ENCODE data around the gene SRPK2.

Gene SRPK2

GRCh38 chr7:105224884-105225651, 163.7 kb downstream of the SRPK2 start:
- no peak for DNase-seq (ENCODE audit: low read depth, low spot score)
- no peaks in the 10 kb centered on the region; the same call in 1 of the 2 replicates for H3K9me3 ChIP-seq (ENCODE audit: low read depth, low read length)
- no peak for TF ChIP-seq FOXP2 (optimal IDR thresholded peaks at IDR 0.05; ENCODE audit: control extremely low read depth, extremely low read length, insufficient read depth)
- TF ChIP-seq POLR2AphosphoS5 (IDR thresholded peaks at IDR 0.05; ENCODE audit: borderline replicate concordance, low read depth, low read length) = no peak
- no peak for TF ChIP-seq EZH2 (IDR thresholded peaks at IDR 0.05)
- H3K36me3 ChIP-seq (ENCODE audit: insufficient read depth, low read length) = 0 out of 2 replicates have a peak, but pooled peaks cover 3% of the 10 kb centered on the region
- H3K27ac ChIP-seq = peak overlapping the region; percentile 63; the same call in 1 of the 2 replicates
- no peak overlapping the region for H3K9ac ChIP-seq (ENCODE audit: insufficient read length)
- H3K4me3 ChIP-seq = no peak overlapping the region

GRCh38 chr7:105222953-105223352, 165.8 kb downstream of the SRPK2 start:
- no peak overlapping the region for H3K9ac ChIP-seq (ENCODE audit: insufficient read length)
- DNase-seq (ENCODE audit: low read depth, low spot score) = no peak
- H3K36me3 ChIP-seq (ENCODE audit: insufficient read depth, low read length) = no peaks in the 10 kb centered on the region
- H3K4me3 ChIP-seq = peak overlapping the region; percentile 34
- TF ChIP-seq POLR2AphosphoS5 (IDR thresholded peaks at IDR 0.05; ENCODE audit: borderline replicate concordance, low read depth, low read length) = no peak
- TF ChIP-seq FOXP2 (optimal IDR thresholded peaks at IDR 0.05; ENCODE audit: control extremely low read depth, extremely low read length, insufficient read depth) = no peak
- no peak for TF ChIP-seq EZH2 (IDR thresholded peaks at IDR 0.05)
- peak overlapping the region; percentile 35; the same call in 1 of the 2 replicates for H3K27ac ChIP-seq
- H3K9me3 ChIP-seq (ENCODE audit: low read depth, low read length) = no peaks in the 10 kb centered on the region; the same call in 1 of the 2 replicates

DNA sequence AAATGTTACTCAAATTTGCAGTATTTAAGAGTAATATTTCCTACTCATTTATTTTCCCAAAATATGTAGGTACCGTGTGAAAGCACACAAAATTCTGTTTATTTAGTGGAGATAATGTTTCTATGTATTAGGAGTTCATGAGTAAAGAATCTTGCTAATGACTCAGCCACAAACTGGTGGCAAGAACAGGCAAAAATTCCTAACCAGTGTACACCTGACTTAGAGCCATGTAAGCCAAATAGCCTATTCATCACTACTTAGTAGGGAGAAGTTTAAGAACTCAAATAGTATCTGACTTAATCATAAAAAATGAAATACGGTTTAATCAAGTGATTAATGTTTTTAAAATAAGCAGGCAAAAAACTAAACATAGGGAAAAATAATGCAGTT, 169.0 kb downstream of the SRPK2 start:
- H3K27ac ChIP-seq = no peak overlapping the region
- TF ChIP-seq POLR2AphosphoS5 (IDR thresholded peaks at IDR 0.05; ENCODE audit: borderline replicate concordance, low read depth, low read length) (no peak), FOXP2 (optimal IDR thresholded peaks at IDR 0.05; ENCODE audit: control extremely low read depth, extremely low read length, insufficient read depth) (no peak), EZH2 (IDR thresholded peaks at IDR 0.05) (no peak)
- no peaks in the 10 kb centered on the region for H3K36me3 ChIP-seq (ENCODE audit: insufficient read depth, low read length)
- H3K9ac ChIP-seq (ENCODE audit: insufficient read length) = no peak overlapping the region
- no peak overlapping the region for H3K4me3 ChIP-seq
- H3K9me3 ChIP-seq (ENCODE audit: low read depth, low read length) = no peaks in the 10 kb centered on the region
- no peak for DNase-seq (ENCODE audit: low read depth, low spot score)

GRCh38 chr7:105218939-105219770, 169.6 kb downstream of the SRPK2 start:
- Histone ChIP-seq H3K9me3 (ENCODE audit: low read depth, low read length) (no peaks in the 10 kb centered on the region), H3K27ac (no peak overlapping the region), H3K4me3 (no peak overlapping the region), H3K36me3 (ENCODE audit: insufficient read depth, low read length) (no peaks in the 10 kb centered on the region), H3K9ac (ENCODE audit: insufficient read length) (no peak overlapping the region)
- TF ChIP-seq EZH2 (IDR thresholded peaks at IDR 0.05) = no peak
- no peak for DNase-seq (ENCODE audit: low read depth, low spot score)

DNA sequence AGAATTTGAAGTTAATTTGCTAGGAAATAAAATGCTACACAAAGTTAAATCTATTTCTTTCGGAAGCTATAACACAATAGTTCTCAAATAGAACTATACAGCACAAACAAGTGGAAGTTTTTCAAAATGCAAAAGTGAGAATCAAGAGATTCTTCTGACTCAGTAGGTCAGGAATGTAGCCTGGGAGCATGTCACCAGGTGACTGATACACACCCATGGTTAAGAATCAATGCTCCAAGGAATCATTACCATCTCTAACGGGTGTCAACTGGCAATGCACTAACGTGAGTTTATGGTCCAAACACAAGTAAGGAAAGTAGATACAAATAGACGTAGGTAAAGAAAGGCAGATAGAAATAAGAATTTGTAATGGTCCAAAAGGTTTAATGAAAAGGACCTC, 170.5 kb downstream of the SRPK2 start:
- Histone ChIP-seq H3K9ac (ENCODE audit: insufficient read length) (no peak overlapping the region), H3K36me3 (ENCODE audit: insufficient read depth, low read length) (no peaks in the 10 kb centered on the region), H3K9me3 (ENCODE audit: low read depth, low read length) (no peaks in the 10 kb centered on the region), H3K27ac (no peak overlapping the region), H3K4me3 (no peak overlapping the region)
- no peak for DNase-seq (ENCODE audit: low read depth, low spot score)
- no peak for TF ChIP-seq POLR2AphosphoS5 (IDR thresholded peaks at IDR 0.05; ENCODE audit: borderline replicate concordance, low read depth, low read length)
- no peak for TF ChIP-seq FOXP2 (optimal IDR thresholded peaks at IDR 0.05; ENCODE audit: control extremely low read depth, extremely low read length, insufficient read depth)
- no peak for TF ChIP-seq EZH2 (IDR thresholded peaks at IDR 0.05)

GRCh38 chr7:105216786-105217185, 171.9 kb downstream of the SRPK2 start:
- Histone ChIP-seq H3K36me3 (ENCODE audit: insufficient read depth, low read length) (no peaks in the 10 kb centered on the region), H3K4me3 (no peak overlapping the region), H3K9me3 (ENCODE audit: low read depth, low read length) (no peaks in the 10 kb centered on the region), H3K27ac (no peak overlapping the region), H3K9ac (ENCODE audit: insufficient read length) (no peak overlapping the region)
- no peak for TF ChIP-seq EZH2 (IDR thresholded peaks at IDR 0.05)
- TF ChIP-seq POLR2AphosphoS5 (IDR thresholded peaks at IDR 0.05; ENCODE audit: borderline replicate concordance, low read depth, low read length) = no peak
- TF ChIP-seq FOXP2 (optimal IDR thresholded peaks at IDR 0.05; ENCODE audit: control extremely low read depth, extremely low read length, insufficient read depth) = no peak
- no peak for DNase-seq (ENCODE audit: low read depth, low spot score)

- TF ChIP-seq POLR2AphosphoS5 (IDR thresholded peaks at IDR 0.05; ENCODE audit: borderline replicate concordance, low read depth, low read length) (no peak), EZH2 (IDR thresholded peaks at IDR 0.05) (no peak), FOXP2 (optimal IDR thresholded peaks at IDR 0.05; ENCODE audit: control extremely low read depth, extremely low read length, insufficient read depth) (no peak)
- no peak for DNase-seq (ENCODE audit: low read depth, low spot score)
- H3K9me3 ChIP-seq (ENCODE audit: low read depth, low read length) = no peaks in the 10 kb centered on the region
- no peak overlapping the region for H3K27ac ChIP-seq
- H3K36me3 ChIP-seq (ENCODE audit: insufficient read depth, low read length) = no peaks in the 10 kb centered on the region
- H3K9ac ChIP-seq (ENCODE audit: insufficient read length) = no peak overlapping the region
- no peak overlapping the region for H3K4me3 ChIP-seq
Measured at GRCh38 chr7:105215821-105216220, 172.9 kb downstream of the SRPK2 start.

DNA sequence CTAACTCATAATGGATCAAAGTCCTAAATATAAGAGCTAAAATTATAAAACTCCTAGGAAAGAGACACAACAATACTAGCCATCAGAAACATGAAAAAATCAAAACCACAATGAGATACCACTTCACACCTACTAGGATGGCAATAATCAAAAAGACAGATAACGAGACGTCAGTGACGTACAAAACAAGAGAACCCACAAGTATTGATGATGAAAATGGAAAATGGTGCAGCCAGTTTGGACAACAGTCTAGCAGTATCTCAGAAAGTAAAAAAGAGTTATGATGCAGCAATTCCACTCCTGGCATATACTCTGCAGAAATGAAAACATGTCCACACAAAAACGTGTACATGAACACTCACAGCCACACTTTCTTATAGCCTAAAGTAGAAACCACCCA, 173.5 kb downstream of the SRPK2 start:
- Histone ChIP-seq H3K9me3 (ENCODE audit: low read depth, low read length) (no peaks in the 10 kb centered on the region), H3K4me3 (no peak overlapping the region), H3K36me3 (ENCODE audit: insufficient read depth, low read length) (no peaks in the 10 kb centered on the region), H3K27ac (no peak overlapping the region), H3K9ac (ENCODE audit: insufficient read length) (no peak overlapping the region)
- TF ChIP-seq POLR2AphosphoS5 (IDR thresholded peaks at IDR 0.05; ENCODE audit: borderline replicate concordance, low read depth, low read length) (no peak), FOXP2 (optimal IDR thresholded peaks at IDR 0.05; ENCODE audit: control extremely low read depth, extremely low read length, insufficient read depth) (no peak), EZH2 (IDR thresholded peaks at IDR 0.05) (no peak)
- DNase-seq (ENCODE audit: low read depth, low spot score) = no peak

All from SK-N-MC (cell line).